Measurements from ENCODE around the gene SIX1. TPM values are rescaled to one million over a fixed set of nuclear protein-coding genes. Genes with fewer than 3 reads are reported as not detected.

SIX1 gene
- total RNA-seq, 1 experiment from 2014 or later: 0.32 TPM

- Histone ChIP-seq H3K4me3 (ENCODE audit: low read depth, low read length) (no peak overlapping the region), H3K9me3 (no peaks in the 10 kb centered on the region), H3K36me3 (ENCODE audit: control insufficient read depth, insufficient read depth, low read length) (no peaks in the 10 kb centered on the region), H3K4me1 (peaks cover 14% of the 10 kb centered on the region; the same call in 1 of the 2 replicates), H3K27me3 (replicated peaks; ENCODE audit: control insufficient read depth, insufficient read depth, low read length) (no peaks in the 10 kb centered on the region)
- ChIA-PET POLR2A (no interaction called here), CTCF (no interaction called here)
- TF ChIP-seq CTCF (IDR thresholded peaks at IDR 0.05; ENCODE audit: insufficient read depth in 1 of 2, low read depth in 1 of 2, low read length in 1 of 2, severe bottlenecking in 1 of 2, unreplicated experiment in 1 of 2): no peak
- BruUV-seq (replicated peaks): no TSS peak
- no peak overlapping the region for H3K27ac Mint-ChIP-seq (ENCODE audit: unreplicated experiment)
- peaks cover 16% of the 10 kb centered on the region for H3K4me1 Mint-ChIP-seq (ENCODE audit: low read depth, unreplicated experiment)
- no peak overlapping the region for H3K4me3 Mint-ChIP-seq (ENCODE audit: unreplicated experiment)
- no peak for DNase-seq
- H3K9me3 Mint-ChIP-seq (ENCODE audit: unreplicated experiment): no peaks in the 10 kb centered on the region
- intact Hi-C loops (cut with micrococcal nuclease; ENCODE audit: unreplicated experiment): no loop called here
- H3K36me3 Mint-ChIP-seq (ENCODE audit: insufficient read depth, unreplicated experiment): no peaks in the 10 kb centered on the region
- peaks cover 8% of the 10 kb centered on the region for H3K27me3 Mint-ChIP-seq (ENCODE audit: insufficient read depth, unreplicated experiment)
Measured at GRCh38 chr14:60662982-60663381, 13.7 kb upstream of the SIX1 start.

- Mint-ChIP-seq H3K4me1 (ENCODE audit: low read depth, unreplicated experiment) (peaks cover 20% of the 10 kb centered on the region), H3K4me3 (ENCODE audit: unreplicated experiment) (no peak overlapping the region), H3K36me3 (ENCODE audit: insufficient read depth, unreplicated experiment) (no peaks in the 10 kb centered on the region), H3K27me3 (ENCODE audit: insufficient read depth, unreplicated experiment) (peaks cover 10% of the 10 kb centered on the region), H3K27ac (ENCODE audit: unreplicated experiment) (no peak overlapping the region), H3K9me3 (ENCODE audit: unreplicated experiment) (no peaks in the 10 kb centered on the region)
- no peaks in the 10 kb centered on the region for H3K27me3 ChIP-seq (replicated peaks; ENCODE audit: control insufficient read depth, insufficient read depth, low read length)
- no TSS peak for BruUV-seq (replicated peaks)
- H3K4me3 ChIP-seq (ENCODE audit: low read depth, low read length): no peak overlapping the region
- H3K9me3 ChIP-seq: no peaks in the 10 kb centered on the region
- intact Hi-C loops (cut with micrococcal nuclease; ENCODE audit: unreplicated experiment): no loop called here
- no peak for TF ChIP-seq CTCF (IDR thresholded peaks at IDR 0.05; ENCODE audit: insufficient read depth in 1 of 2, low read depth in 1 of 2, low read length in 1 of 2, severe bottlenecking in 1 of 2, unreplicated experiment in 1 of 2)
- H3K36me3 ChIP-seq (ENCODE audit: control insufficient read depth, insufficient read depth, low read length): no peaks in the 10 kb centered on the region
- ChIA-PET CTCF (no interaction called here), POLR2A (no interaction called here)
- no peak for DNase-seq
- H3K4me1 ChIP-seq: peaks cover 14% of the 10 kb centered on the region; the same call in 1 of the 2 replicates
Measured at GRCh38 chr14:60661721-60662120, 12.4 kb upstream of the SIX1 start.

- Mint-ChIP-seq H3K4me1 (ENCODE audit: low read depth, unreplicated experiment) (peaks cover 20% of the 10 kb centered on the region), H3K36me3 (ENCODE audit: insufficient read depth, unreplicated experiment) (no peaks in the 10 kb centered on the region), H3K9me3 (ENCODE audit: unreplicated experiment) (no peaks in the 10 kb centered on the region), H3K27ac (ENCODE audit: unreplicated experiment) (no peak overlapping the region), H3K4me3 (ENCODE audit: unreplicated experiment) (no peak overlapping the region), H3K27me3 (ENCODE audit: insufficient read depth, unreplicated experiment) (peaks cover 15% of the 10 kb centered on the region)
- Histone ChIP-seq H3K27me3 (replicated peaks; ENCODE audit: control insufficient read depth, insufficient read depth, low read length) (0 out of 2 replicates have a peak, but pooled peaks cover 1% of the 10 kb centered on the region), H3K9me3 (no peaks in the 10 kb centered on the region), H3K4me1 (peaks cover 7% of the 10 kb centered on the region; the same call in 1 of the 2 replicates), H3K4me3 (ENCODE audit: low read depth, low read length) (no peak overlapping the region), H3K36me3 (ENCODE audit: control insufficient read depth, insufficient read depth, low read length) (no peaks in the 10 kb centered on the region)
- BruUV-seq (replicated peaks): no TSS peak
- intact Hi-C loops (cut with micrococcal nuclease; ENCODE audit: unreplicated experiment): no loop called here
- ChIA-PET CTCF (no interaction called here), POLR2A (interaction anchor here (0.6 kb wide), 1 partner anchor 320 kb away, joined by 4 read pairs; no protein-coding TSS in a partner anchor)
- DNase-seq: no peak
- no peak for TF ChIP-seq CTCF (IDR thresholded peaks at IDR 0.05; ENCODE audit: insufficient read depth in 1 of 2, low read depth in 1 of 2, low read length in 1 of 2, severe bottlenecking in 1 of 2, unreplicated experiment in 1 of 2)
Measured at GRCh38 chr14:60658909-60659585, 9.8 kb upstream of the SIX1 start.
